ENCODE data around the gene SBK3. TPM values are rescaled to one million over a fixed set of nuclear protein-coding genes. Genes with fewer than 3 reads are reported as not detected.

The SBK3 gene
- total RNA-seq, 1 donor from 2014 or later = 0.13 TPM

DNA sequence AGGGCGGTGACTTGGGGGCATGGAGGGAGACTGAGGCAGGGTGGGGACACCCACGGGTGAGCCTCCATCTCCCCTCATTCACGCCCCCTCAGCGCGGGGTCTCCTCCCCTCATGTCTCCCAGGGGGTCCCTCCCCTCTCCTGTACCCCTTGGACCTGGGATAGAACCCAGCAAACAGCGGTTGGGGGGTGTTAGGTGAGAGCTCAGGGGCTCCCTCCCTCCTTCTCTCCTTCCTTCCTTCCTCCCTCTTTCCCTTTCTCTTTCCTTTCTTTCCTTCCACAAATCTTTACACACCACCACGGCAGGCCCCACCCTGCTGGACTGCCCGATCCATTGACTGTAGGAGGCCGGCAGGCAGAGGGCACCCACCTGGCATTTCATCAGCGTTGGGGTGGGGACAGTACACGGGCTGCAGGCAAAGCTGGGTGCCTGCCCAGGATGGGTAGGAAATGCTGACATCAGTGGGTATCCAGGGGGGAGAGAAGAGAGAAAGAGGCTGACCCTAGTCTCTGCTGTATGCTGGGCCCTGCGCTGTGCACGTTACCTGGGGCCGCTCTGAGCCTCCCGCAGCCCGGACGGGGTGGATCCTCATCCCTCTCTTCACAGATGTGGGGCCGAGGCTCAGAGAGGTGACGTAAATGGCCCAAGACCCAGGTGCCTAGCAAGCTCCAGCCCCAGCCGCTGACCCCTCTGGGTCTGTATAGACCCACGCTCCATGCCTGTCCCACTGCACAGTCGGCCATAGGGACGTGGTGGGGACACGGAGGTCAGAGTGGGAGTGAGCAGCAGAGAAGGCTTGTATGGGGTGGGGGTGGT is 53.6 kb downstream of the SBK3 start:
- no peak for DNase-seq (ENCODE audit: low read depth, low spot score)

Other genes with a start within 250 kb of the SBK3 start
- not detected in 2 replicates for gene TMEM150B, start 220.2 kb downstream of the SBK3 start, total RNA-seq
- 4.3 and 4.8 TPM in 2 replicates for gene KMT5C, start 205.7 kb downstream of the SBK3 start, total RNA-seq
- not detected in 2 replicates for gene COX6B2, start 190.8 kb downstream of the SBK3 start, total RNA-seq
- gene GARIN5B, start 182.3 kb downstream of the SBK3 start, total RNA-seq = not detected in 2 replicates
- gene IL11, start 175.1 kb downstream of the SBK3 start, total RNA-seq = 0.33 TPM in 1 of 2 replicates, not detected in the other
- gene TMEM190, start 168.7 kb downstream of the SBK3 start, total RNA-seq = not detected in 2 replicates
- 0.21 and 0.46 TPM in 2 replicates for gene TMEM238, start 161.3 kb downstream of the SBK3 start, total RNA-seq
- gene RPL28, start 159.6 kb downstream of the SBK3 start, total RNA-seq = 208 and 256 TPM in 2 replicates
- 150 and 327 TPM in 2 replicates for gene UBE2S, start 137.8 kb downstream of the SBK3 start, total RNA-seq
- not detected in 2 replicates for gene SHISA7, start 102.2 kb downstream of the SBK3 start, total RNA-seq
- 36.0 and 63.3 TPM in 2 replicates for gene ISOC2, start 83.9 kb downstream of the SBK3 start, total RNA-seq
- not detected in 2 replicates for gene C19orf85, start 80.8 kb downstream of the SBK3 start, total RNA-seq
- gene ZNF628, start 68.9 kb downstream of the SBK3 start, total RNA-seq = 0.99 and 1.1 TPM in 2 replicates
- gene NAT14, start 60.4 kb downstream of the SBK3 start, total RNA-seq = 9.8 and 21.2 TPM in 2 replicates
- gene SSC5D, start 57.1 kb downstream of the SBK3 start, total RNA-seq = 0.11 and 0.13 TPM in 2 replicates
- not detected in 2 replicates for gene SBK2, start 8.4 kb downstream of the SBK3 start, total RNA-seq
- gene ZNF579, start 35.3 kb upstream of the SBK3 start, total RNA-seq = 2.6 and 4.1 TPM in 2 replicates
- gene FIZ1, start 54.0 kb upstream of the SBK3 start, total RNA-seq = 2.4 and 2.5 TPM in 2 replicates
- 12.2 and 12.5 TPM in 2 replicates for gene ZNF524, start 54.7 kb upstream of the SBK3 start, total RNA-seq
- 0.67 and 0.86 TPM in 2 replicates for gene ZNF865, start 60.1 kb upstream of the SBK3 start, total RNA-seq
- 2.5 and 3.7 TPM in 2 replicates for gene ZNF784, start 79.0 kb upstream of the SBK3 start, total RNA-seq
- gene ZNF580, start 95.5 kb upstream of the SBK3 start, total RNA-seq = 2.5 and 2.6 TPM in 2 replicates
- gene ZNF581, start 98.1 kb upstream of the SBK3 start, total RNA-seq = 18.0 and 33.9 TPM in 2 replicates
- gene CCDC106, start 102.7 kb upstream of the SBK3 start, total RNA-seq = 6.1 and 8.6 TPM in 2 replicates
- 165 and 185 TPM in 2 replicates for gene U2AF2, start 109.5 kb upstream of the SBK3 start, total RNA-seq
- 75.9 and 88.6 TPM in 2 replicates for gene EPN1, start 129.7 kb upstream of the SBK3 start, total RNA-seq
- under 0.01 TPM in 1 of 2 replicates, not detected in the other for gene NLRP9, start 192.9 kb upstream of the SBK3 start, total RNA-seq
- gene RFPL4A, start 213.6 kb upstream of the SBK3 start, total RNA-seq = 0.11 and 0.13 TPM in 2 replicates
- 0.21 TPM in 1 of 2 replicates, not detected in the other for gene RFPL4AL1, start 223.6 kb upstream of the SBK3 start, total RNA-seq